Breast epithelium (tissue), 3 donors: ENCODE data around the gene NFASC.

ENCODE experiments used
- CTCF ChIP-seq, 3 donors: fragments of 450-650 bp; IDR thresholded peaks; one replicate each; pipeline ENCODE4 v1.5.1; 2016 to 2017; ENCODE audit warnings: antibody characterized with exemption in 3 of 3, mild to moderate bottlenecking in 3 of 3, moderate library complexity in 3 of 3
- POLR2A ChIP-seq: fragments of 450-650 bp; IDR thresholded peaks from one replicate; pipeline ENCODE4 v1.6.1; 2016; ENCODE audit warnings: antibody characterized with exemption, mild to moderate bottlenecking, moderate library complexity
- POLR2AphosphoS5 ChIP-seq, 3 donors: sonication (generic); formaldehyde crosslinking; IDR thresholded peaks; one replicate each; pipeline ENCODE4 v1.6.1; 2017; ENCODE audit warnings: antibody characterized with exemption in 3 of 3

GRCh38 chr1:204854286-204854685, 16.4 kb upstream of the NFASC start:
- TF ChIP-seq CTCF (IDR thresholded peaks at IDR 0.05) (no peak), POLR2AphosphoS5 (IDR thresholded peaks at IDR 0.05) (no peak), POLR2A (no peak)
